Omental fat pad (tissue), 4 donors: ENCODE results near the gene A2ML1. TPM values are rescaled to one million over a fixed set of nuclear protein-coding genes. Genes with fewer than 3 reads are reported as not detected.
"Not testable (repeated sequence)": the region's sequence is repeated elsewhere in the genome, so short reads cannot be mapped to it uniquely, and the experiment has no call there.

Experiments used
- ATAC-seq: fragments of 150-250 bp; one replicate; pipeline ENCODE4 v1.9.1; 2016; ENCODE audit warnings: mild to moderate bottlenecking, moderate library complexity; ENCODE audit not compliant: low FRiP score
- DNase-seq: peaks from one replicate; pipeline ENCODE4 v3.0.0-alpha.2; 2019; ENCODE audit warnings: low spot score
- total RNA-seq, 4 donors: library from RNA; depleted of rRNA; stranded (reverse); fragments of >200 nt; gene quantifications; one replicate each; pipeline ENCODE4 v1.1.0, GENCODE V29; 2016
- TF ChIP-seq, protein P1 (sequence below), 3 donors: fragments of 450-650 bp; IDR thresholded peaks; one replicate each; pipeline ENCODE4 v1.5.1; 2016 to 2017; ENCODE audit warnings: antibody characterized with exemption in 3 of 3, mild to moderate bottlenecking in 3 of 3, moderate library complexity in 2 of 3

Gene A2ML1
- total RNA-seq, 4 donors from 2014 or later = not detected

DNA sequence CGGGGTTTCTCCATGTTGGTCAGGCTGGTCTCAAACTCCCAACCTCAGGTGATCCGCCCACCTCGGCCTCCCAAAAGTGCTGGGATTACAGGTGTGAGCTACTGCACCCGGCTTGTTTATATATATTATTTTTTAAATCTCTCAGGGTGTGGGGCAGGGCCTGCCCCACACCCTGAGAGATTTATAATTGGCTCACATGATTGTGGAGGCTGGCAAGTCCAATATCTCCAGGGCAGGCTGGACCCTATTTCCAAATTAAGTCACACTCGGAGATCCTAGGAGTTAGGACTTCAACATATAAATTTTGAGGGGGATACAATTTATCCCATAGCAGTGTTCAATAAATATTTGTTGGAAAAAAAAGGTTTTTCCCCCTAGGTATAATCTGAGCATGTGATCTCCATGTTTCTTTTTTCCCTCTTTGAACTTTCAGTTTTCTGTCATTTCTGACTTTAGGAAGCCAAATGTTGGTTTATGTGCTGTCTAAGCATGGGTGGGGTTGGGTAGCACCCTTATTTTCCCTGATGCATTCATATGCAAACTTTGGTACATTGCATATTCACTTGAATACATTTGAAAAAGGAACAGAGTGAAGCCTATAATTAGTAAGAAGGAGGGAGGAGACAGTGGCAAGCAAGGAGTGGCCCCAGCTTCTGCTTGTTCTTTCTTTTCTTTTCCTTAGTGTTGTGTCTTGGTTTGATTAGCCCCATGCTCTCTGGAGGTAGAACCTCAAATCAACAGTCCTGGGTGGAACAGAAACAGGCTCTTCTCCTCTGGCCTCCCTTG is 8.7 kb upstream of the A2ML1 start:
- ATAC-seq (no peak), DNase-seq (no peak)
- TF ChIP-seq, protein P1, sequence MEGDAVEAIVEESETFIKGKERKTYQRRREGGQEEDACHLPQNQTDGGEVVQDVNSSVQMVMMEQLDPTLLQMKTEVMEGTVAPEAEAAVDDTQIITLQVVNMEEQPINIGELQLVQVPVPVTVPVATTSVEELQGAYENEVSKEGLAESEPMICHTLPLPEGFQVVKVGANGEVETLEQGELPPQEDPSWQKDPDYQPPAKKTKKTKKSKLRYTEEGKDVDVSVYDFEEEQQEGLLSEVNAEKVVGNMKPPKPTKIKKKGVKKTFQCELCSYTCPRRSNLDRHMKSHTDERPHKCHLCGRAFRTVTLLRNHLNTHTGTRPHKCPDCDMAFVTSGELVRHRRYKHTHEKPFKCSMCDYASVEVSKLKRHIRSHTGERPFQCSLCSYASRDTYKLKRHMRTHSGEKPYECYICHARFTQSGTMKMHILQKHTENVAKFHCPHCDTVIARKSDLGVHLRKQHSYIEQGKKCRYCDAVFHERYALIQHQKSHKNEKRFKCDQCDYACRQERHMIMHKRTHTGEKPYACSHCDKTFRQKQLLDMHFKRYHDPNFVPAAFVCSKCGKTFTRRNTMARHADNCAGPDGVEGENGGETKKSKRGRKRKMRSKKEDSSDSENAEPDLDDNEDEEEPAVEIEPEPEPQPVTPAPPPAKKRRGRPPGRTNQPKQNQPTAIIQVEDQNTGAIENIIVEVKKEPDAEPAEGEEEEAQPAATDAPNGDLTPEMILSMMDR (IDR thresholded peaks at IDR 0.05) = no peak

DNA sequence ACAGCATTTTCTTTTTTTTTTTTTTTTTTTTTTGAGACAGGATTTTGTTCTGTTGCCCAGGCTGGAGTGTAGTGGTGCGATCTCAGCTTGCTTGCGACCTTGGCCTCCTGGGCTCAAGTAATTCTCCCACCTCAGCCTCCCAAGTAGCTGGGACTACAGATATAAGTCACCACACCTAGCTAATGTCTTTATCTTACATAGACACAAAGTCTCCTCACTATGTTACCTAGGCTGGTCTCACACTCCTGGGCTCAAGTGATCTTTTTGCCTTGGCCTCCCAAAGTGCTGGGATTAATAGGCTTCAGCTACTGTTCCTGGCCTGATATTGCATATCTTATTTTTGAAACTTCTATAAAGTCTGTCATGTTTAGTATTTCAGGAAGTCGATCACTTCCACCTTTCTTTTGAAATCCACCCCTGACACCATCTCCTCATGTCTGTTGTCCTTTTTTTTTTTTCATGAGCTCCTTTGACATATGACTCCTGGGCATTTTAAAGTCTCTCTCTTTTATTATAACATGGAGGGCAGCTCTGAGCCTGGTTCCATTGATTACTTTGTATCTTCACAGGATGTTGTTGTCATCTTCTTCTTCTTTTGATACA is 5.9 kb upstream of the A2ML1 start:
- DNase-seq (no peak), ATAC-seq (no peak)
- TF ChIP-seq, protein P1 (IDR thresholded peaks at IDR 0.05) = no peak

DNA sequence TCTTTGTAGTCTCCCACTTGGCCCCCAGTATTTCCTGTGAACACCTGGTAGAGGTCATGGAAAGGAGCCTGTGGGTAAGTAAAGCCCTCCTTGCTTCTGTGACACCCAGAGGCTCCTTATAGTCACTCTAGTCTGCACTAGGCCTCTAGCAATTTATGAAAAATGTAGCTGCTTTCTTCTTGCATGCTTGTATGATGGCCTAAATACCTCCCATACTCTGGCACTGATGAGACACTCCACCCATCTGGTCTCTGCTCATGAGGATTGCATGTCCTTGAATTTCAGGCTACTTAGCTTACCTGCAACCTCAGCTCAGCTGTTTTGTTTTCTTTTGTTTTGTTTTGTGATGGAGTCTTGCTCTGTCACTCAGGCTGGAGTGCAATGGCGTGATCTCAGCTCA is 4.6 kb upstream of the A2ML1 start:
- DNase-seq (no peak), ATAC-seq (no peak)
- TF ChIP-seq, protein P1 (IDR thresholded peaks at IDR 0.05) = no peak

DNA sequence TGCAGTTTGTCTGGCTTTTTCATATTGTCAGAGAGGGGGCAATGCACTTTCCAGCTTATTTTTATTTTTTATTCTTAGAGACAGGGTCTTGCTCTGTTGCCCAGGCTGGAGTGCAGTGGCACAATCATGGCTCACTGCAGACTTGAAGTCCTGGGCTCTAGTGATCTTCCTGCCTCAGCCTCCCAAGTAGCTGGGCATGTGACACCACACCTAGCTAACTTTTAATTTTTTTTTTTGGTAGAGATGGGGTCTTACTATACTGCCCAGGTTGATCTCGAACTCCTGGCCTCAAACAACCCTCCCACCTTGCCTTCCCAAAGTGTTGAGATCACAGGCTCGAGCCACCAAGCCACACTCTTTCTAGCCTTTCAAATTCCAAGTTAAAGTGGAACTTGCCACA is 3.9 kb upstream of the A2ML1 start:
- TF ChIP-seq, protein P1 (IDR thresholded peaks at IDR 0.05) = no peak
- DNase-seq = no peak
- ATAC-seq = no peak

DNA sequence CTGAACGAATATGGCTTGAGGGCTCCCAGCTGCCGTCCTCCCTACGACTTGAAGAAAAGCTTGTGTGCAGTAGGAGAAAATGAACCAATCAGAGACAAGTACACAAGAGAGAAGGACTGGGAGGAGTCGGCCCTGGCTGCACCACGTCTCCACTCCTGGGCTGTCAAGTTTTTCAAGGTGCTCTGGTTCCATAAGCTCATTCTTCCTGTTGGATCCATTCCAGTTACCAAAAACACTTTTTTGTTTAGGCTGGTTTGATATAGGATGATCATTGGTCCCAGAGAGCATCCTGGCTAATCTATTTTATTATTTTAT is 2.8 kb upstream of the A2ML1 start:
- DNase-seq (no peak), ATAC-seq (no peak)
- TF ChIP-seq, protein P1 (IDR thresholded peaks at IDR 0.05) = no peak

DNA sequence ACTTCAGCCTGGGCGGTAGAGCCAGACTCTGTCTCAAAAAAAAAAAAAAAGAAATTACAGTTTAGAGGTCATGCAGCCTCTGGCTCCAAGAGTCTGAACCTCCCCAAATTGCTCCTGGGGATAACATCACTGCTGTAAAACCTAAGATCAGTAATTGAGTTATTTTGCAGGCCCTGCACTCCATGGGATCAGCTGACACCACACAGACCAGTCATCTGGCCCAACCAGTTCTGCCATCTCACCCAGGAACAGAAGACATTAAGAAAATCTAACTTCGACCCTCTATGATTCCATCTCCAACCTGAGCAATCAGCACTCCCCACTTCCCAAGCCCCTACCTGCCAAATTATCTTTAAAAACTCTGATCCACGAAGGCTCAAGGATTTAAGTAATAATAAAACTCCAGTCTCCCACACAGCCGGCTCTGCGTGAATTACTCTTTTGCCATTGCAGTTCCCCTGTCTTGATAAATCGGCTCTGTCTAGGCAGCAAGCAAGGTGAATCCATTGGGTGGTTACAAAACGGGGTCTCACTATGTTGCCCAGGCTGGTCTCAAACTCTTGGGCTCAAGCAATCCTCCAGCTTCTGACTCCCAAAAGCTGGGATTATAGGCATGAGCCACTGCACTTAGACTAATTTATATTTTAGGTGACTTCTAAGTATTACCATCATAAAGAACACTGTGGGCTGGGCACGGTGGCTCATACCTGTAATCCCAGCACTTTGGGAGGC is 1.6 kb upstream of the A2ML1 start:
- not testable (repeated sequence) for ATAC-seq

DNA sequence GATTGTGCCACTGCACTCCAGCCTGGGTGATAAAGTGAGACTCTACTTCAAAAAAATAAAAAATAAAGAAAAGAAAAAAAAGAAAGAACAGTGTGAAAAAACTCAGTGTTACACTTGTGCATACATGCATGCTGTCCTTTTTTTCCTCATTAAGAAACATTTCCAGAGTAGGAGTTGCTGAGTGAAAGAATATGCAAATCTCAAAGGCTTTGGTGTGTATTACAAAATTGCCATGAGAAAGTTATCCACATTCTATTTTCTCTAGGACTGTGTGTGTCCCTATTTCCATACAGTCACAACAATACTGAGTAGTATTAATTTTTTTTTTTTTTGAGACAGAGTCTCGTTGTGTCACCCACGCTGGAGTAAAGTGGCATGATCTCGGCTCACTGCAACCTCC is 830 bp upstream of the A2ML1 start:
- no peak for ATAC-seq
- no peak for DNase-seq
- TF ChIP-seq, protein P1 (IDR thresholded peaks at IDR 0.05) = no peak

More for the DNA sequence above, 1.6 kb upstream of the A2ML1 start:
- DNase-seq = not testable (repeated sequence)
